Heart right ventricle (tissue), 16 donors: ENCODE results near the gene NUDT8. TPM values are rescaled to one million over a fixed set of nuclear protein-coding genes. Genes with fewer than 3 reads are reported as not detected.

Experiments
- ATAC-seq, 8 donors: fragments of 200-7000 bp; cut with Tn5 transposase; one replicate each; pipeline ENCODE4 v1.9.1; 2020; ENCODE audit warnings: mild to moderate bottlenecking in 8 of 8, moderate library complexity in 8 of 8, moderate number of reproducible peaks in 1 of 8
- DNase-seq, 2 donors: peaks; one replicate each; pipeline ENCODE4 v3.0.0-alpha.2; 2020
- H3K27ac ChIP-seq, 10 donors: fragments of 200-600 bp; sonication (generic) in 2 of 10; one replicate each; pipeline versions ENCODE4 v1.5.0 to v1.8.0; 2020 to 2022; ENCODE audit warnings: mild to moderate bottlenecking in 3 of 10
- H3K27me3 ChIP-seq, 7 donors: fragments of 200-600 bp; one replicate each; pipeline ENCODE4 v1.8.0; 2021 to 2022; ENCODE audit warnings: mild to moderate bottlenecking in 2 of 7
- H3K36me3 ChIP-seq, 9 donors: fragments of 200-600 bp; sonication (generic) in 1 of 9; one replicate each; pipeline versions ENCODE4 v1.5.0 to v1.8.0; 2020 to 2022; ENCODE audit warnings: mild to moderate bottlenecking in 2 of 9
- H3K4me1 ChIP-seq, 9 donors: fragments of 200-600 bp; sonication (generic) in 1 of 9; one replicate each; pipeline versions ENCODE4 v1.5.0 to v1.8.0; 2020 to 2022; ENCODE audit warnings: mild to moderate bottlenecking in 4 of 9
- H3K4me3 ChIP-seq, 10 donors: fragments of 200-600 bp; sonication (generic) in 2 of 10; one replicate each; pipeline versions ENCODE4 v1.5.0 to v1.8.0; 2020 to 2022; ENCODE audit warnings: mild to moderate bottlenecking in 7 of 10, moderate library complexity in 2 of 10
- H3K9me3 ChIP-seq, 11 donors: fragments of 200-600 bp in 10 of 11; sonication (generic) in 2 of 11; one replicate each; pipeline versions ENCODE4 v1.5.0 to v1.8.0; 2013 to 2022; ENCODE audit warnings: mild to moderate bottlenecking in 2 of 11, control low read depth in 1 of 11, moderate library complexity in 1 of 11
- WGBS, 2 donors: extraction: QIAGEN DNeasy Blood & Tissue Kit; methylation state at CpG; one replicate each; pipeline ENCODE4 v1.1.7; 2013; ENCODE audit warnings: inconsistent platforms in 1 of 2; 5-methylcytosine and 5-hydroxymethylcytosine counted together
- intact Hi-C, 10 donors: fragments of 100-400 bp; cut with DNase I; formaldehyde crosslinking; loops; one replicate each; pipeline versions ENCODE4 v1.11.1 to v1.14.2; 2022
- polyA plus RNA-seq, 2 donors: library from polyadenylated mRNA; stranded (reverse); fragments of 200-250 nt; gene quantifications; one replicate each; pipeline ENCODE4 v1.2.3, GENCODE V29; 2013
- total RNA-seq, 10 donors: library from RNA; stranded (reverse); fragmentation: NEBNext Ultra II Directional in 3 of 10; extraction: Animal tissue kit (Norgen Biotek cat#: 25700) in 3 of 10; gene quantifications; one replicate each; pipeline versions ENCODE4 v1.2.1 to v1.2.4, GENCODE V29; 2021 to 2023
- TF ChIP-seq, protein P1 (sequence below), 9 donors: fragments of 200-600 bp; sonication (generic) in 2 of 9; IDR thresholded peaks; one replicate each; pipeline versions ENCODE4 v1.5.0 to v1.8.0; 2021 to 2022; ENCODE audit warnings: antibody characterized with exemption in 9 of 9, mild to moderate bottlenecking in 5 of 9, moderate library complexity in 1 of 9
- donor health status: Arrhythmogenic right ventricular cardiomyopathy.
- donor health status: ischemic (EF 13 %, LVEDD 7.1; RV severe dilation, severe dysfunction).
- donor health status: healthy with polysubstance abuse.
- donor health status: DM: no; HTN: yes; CAD: no.
- donor health status: DM: no; HTN: no; CAD: no.
- donor health status: ischemic (EF 25% LVEDD 6.9; RV normal size, moderate dysfunction).
- donor health status: ischemic (EF 25% LVEDD 5.7; RV mildly dilated, moderate dysfunction).
- donor health status: healthy.
- donor health status: DM: yes; HTN: yes; CAD: no.
- donor health status: Ischemic cardiomyopathy.
- donor health status: ischemic (EF 35%, LVEDD 5.7; RV mildly dilated, moderate dysfunction).
- donor health status: nonischemic (EF 11% LVEDD 7.7; RV severe dilation, severe dysfunction).
- donor health status: DM: yes; HTN: yes; CAD: no.
- donor health status: PGD.
- donor health status: ischemic (EF 29% LVEDD 5.4; RV normal size, mild dysfunction).
- donor health status: nonischemic (EF 23%, LVEDD 6.1; RV moderate dilation, normal function).

Gene NUDT8
- total and polyA plus RNA-seq, 12 donors: 40.5 to 107 (median 51.7) TPM

DNA sequence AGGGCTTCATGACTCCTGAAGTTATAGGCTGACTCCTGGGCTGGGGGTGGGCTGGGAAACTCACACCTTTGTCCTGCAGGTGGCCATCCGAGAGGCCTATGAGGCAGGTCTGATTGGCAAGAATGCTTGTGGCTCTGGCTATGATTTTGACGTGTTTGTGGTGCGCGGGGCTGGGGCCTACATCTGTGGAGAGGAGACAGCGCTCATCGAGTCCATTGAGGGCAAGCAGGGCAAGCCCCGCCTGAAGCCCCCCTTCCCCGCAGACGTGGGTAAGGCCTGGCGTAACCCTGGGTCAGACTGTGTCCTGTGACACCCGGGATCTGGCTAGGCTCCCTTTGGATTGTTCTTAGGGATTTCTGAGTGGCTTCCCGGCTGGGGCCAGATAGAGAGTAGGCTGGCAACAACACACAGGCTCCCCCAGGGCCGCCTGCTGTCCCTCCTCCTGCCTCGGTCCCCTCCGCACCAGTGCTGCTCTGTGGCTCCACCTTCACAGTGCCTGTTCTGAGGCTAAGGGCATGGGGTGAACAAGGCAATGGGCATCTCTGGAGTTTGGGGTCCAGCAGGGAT, 19.4 kb downstream of the NUDT8 start:
- ATAC-seq (no peak), DNase-seq (peak in 1 of 2 donors; percentile 2)
- no peaks in the 10 kb centered on the region for H3K9me3 ChIP-seq
- 77 to 81% methylated on average over 15 of the region's 15 CpGs for WGBS, 2 donors
- no peak overlapping the region for H3K27ac ChIP-seq
- intact Hi-C loops: no loop called here
- peaks cover 20 to 40% (median 31%) of the 10 kb centered on the region in 9 donors for H3K4me1 ChIP-seq
- no peak overlapping the region for H3K4me3 ChIP-seq
- peaks cover 0 to 54% (median 40%) of the 10 kb centered on the region in 9 donors for H3K36me3 ChIP-seq
- H3K27me3 ChIP-seq: peaks cover 0 to 8% (median 5%) of the 10 kb centered on the region in 7 donors
- TF ChIP-seq, protein P1, sequence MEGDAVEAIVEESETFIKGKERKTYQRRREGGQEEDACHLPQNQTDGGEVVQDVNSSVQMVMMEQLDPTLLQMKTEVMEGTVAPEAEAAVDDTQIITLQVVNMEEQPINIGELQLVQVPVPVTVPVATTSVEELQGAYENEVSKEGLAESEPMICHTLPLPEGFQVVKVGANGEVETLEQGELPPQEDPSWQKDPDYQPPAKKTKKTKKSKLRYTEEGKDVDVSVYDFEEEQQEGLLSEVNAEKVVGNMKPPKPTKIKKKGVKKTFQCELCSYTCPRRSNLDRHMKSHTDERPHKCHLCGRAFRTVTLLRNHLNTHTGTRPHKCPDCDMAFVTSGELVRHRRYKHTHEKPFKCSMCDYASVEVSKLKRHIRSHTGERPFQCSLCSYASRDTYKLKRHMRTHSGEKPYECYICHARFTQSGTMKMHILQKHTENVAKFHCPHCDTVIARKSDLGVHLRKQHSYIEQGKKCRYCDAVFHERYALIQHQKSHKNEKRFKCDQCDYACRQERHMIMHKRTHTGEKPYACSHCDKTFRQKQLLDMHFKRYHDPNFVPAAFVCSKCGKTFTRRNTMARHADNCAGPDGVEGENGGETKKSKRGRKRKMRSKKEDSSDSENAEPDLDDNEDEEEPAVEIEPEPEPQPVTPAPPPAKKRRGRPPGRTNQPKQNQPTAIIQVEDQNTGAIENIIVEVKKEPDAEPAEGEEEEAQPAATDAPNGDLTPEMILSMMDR (IDR thresholded peaks at IDR 0.05): no peak

DNA sequence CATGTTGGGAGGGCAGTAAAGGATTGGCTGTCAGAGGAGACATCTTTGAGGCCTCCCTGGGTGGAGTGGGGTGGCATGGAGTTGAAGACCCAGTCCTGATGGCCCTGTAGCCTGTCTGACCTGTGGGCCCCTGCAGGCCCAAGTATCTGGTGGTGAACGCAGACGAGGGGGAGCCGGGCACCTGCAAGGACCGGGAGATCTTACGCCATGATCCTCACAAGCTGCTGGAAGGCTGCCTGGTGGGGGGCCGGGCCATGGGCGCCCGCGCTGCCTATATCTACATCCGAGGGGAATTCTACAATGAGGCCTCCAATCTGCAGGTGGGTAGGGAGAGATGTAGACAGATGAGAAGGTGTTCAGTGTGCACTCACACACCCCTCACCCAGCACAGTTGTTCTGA, 20.4 kb downstream of the NUDT8 start:
- no peak overlapping the region for H3K4me3 ChIP-seq
- ATAC-seq (no peak), DNase-seq (no peak)
- TF ChIP-seq, protein P1 (IDR thresholded peaks at IDR 0.05): no peak
- 91% methylated on average over 10 of the region's 10 CpGs for WGBS, 2 donors
- intact Hi-C loops: loop anchor here in 1 of 10 donors (5.0 kb wide), 1 partner anchor 37 kb away; no protein-coding TSS in a partner anchor
- H3K9me3 ChIP-seq: no peaks in the 10 kb centered on the region
- peaks cover 0 to 54% (median 40%) of the 10 kb centered on the region in 9 donors for H3K36me3 ChIP-seq
- peaks cover 17 to 36% (median 29%) of the 10 kb centered on the region in 9 donors for H3K4me1 ChIP-seq
- H3K27me3 ChIP-seq: no peaks in the 10 kb centered on the region
- H3K27ac ChIP-seq: no peak overlapping the region

DNA sequence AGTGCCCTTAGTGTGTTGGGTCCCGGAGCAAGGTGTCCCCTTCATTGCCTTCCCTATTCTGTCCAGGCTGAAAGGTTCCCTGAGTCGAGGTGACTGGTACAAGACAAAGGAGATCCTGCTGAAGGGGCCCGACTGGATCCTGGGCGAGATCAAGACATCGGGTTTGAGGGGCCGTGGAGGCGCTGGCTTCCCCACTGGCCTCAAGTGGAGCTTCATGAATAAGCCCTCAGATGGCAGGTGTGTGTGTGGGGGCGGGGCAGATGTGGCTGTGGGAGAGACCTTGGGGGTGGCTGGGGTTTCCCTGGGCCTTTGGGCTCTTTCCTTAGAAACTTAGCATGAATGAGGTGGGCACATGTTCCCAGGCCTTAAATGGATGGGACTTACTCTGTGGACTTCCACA, 21.3 kb downstream of the NUDT8 start:
- intact Hi-C loops: loop anchor here in 1 of 10 donors (5.0 kb wide), 1 partner anchor 36 kb away; no protein-coding TSS in a partner anchor
- WGBS, 2 donors: 94 to 97% methylated on average over 8 of the region's 8 CpGs
- Histone ChIP-seq H3K27me3 (no peaks in the 10 kb centered on the region), H3K36me3 (peaks cover 0 to 53% (median 40%) of the 10 kb centered on the region in 9 donors), H3K9me3 (no peaks in the 10 kb centered on the region), H3K27ac (no peak overlapping the region), H3K4me3 (peak overlapping the region in 1 of 10 donors; percentile 88), H3K4me1 (peaks cover 12 to 27% (median 20%) of the 10 kb centered on the region in 9 donors)
- no peak for DNase-seq
- ATAC-seq: no peak
- TF ChIP-seq, protein P1 (IDR thresholded peaks at IDR 0.05): no peak

DNA sequence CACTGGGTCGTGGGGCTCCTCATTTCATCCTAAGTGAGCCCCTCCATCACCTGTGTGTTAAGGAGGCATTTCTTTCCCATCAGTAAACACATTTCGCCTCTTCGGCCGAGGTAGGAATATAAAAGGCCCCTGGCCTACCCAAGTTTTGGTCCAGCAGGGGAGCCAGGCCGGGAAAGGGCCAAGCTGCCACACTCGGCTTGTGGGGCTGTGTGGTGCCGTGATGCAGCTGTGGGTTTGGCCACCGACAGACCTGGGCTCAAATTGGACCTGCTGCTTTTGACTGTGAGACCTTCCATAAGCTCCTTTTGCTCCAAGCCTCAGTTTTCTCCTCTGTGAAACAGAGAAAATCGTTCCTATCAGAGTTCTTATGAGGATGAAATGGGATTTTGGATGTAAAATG, 22.2 kb downstream of the NUDT8 start:
- H3K9me3 ChIP-seq: no peaks in the 10 kb centered on the region
- no peaks in the 10 kb centered on the region for H3K27me3 ChIP-seq
- TF ChIP-seq, protein P1 (IDR thresholded peaks at IDR 0.05): no peak
- ATAC-seq (no peak), DNase-seq (no peak)
- H3K36me3 ChIP-seq: peaks cover 0 to 43% (median 37%) of the 10 kb centered on the region in 9 donors
- peak overlapping the region in 9 of 10 donors; percentile 89 to 97 (median 92) for H3K27ac ChIP-seq
- peak overlapping the region; percentile 85 to 100 (median 92) for H3K4me3 ChIP-seq
- 43 to 50% methylated on average over 9 of the region's 9 CpGs for WGBS, 2 donors
- intact Hi-C loops: loop anchor here in 2 of 10 donors (2.0 to 5.0 kb wide), 2 partner anchors 23 to 35 kb away; no protein-coding TSS in a partner anchor
- H3K4me1 ChIP-seq: peaks cover 12 to 27% (median 20%) of the 10 kb centered on the region in 9 donors
